HepG2 (cell line): ENCODE data around the gene DUSP15. TPM values are rescaled to one million over a fixed set of nuclear protein-coding genes. Genes with fewer than 3 reads are reported as not detected.

Source experiments
- ATAC-seq: fragments of 200-7000 bp; cut with Tn5 transposase; 3 replicates; pipeline ENCODE4 v1.9.1; 2020; ENCODE audit warnings: mild to moderate bottlenecking, moderate library complexity
- BruUV-seq: library from RNA; stranded (reverse); fragments of 400-500 nt; replicated peaks from 2 replicates; lab custom pipeline; 2021; lab: Mats Ljungman, UMichigan
- CTCF ChIA-PET: fragments of 300-600 bp; formaldehyde crosslinking; extraction: SDS; loops from one replicate; lab custom pipeline; 2021; ENCODE audit warnings: low total read pairs, inconsistent platforms, low intra/inter-chr PET ratio; lab: Yijun Ruan, JAX
- POLR2A ChIA-PET: fragments of 350-600 bp; sonication (Branson Sonifier 250); formaldehyde crosslinking; loops from one replicate; lab custom pipeline; 2020; ENCODE audit warnings: antibody characterized with exemption, inconsistent platforms; lab: Yijun Ruan, JAX
- DNase-seq: peaks from one replicate; pipeline ENCODE4 v3.0.0-alpha.2; 2015; ENCODE audit warnings: low spot score
- FAIRE-seq: peaks from 3 replicates; lab custom pipeline; 2011; peaks lifted over from hg19 to GRCh38; lab: Jason Lieb, UNC
- H2AFZ ChIP-seq: one replicate; pipeline ENCODE4 v1.6.1; 2011; ENCODE audit warnings: low read length, inconsistent platforms
- H3K27ac ChIP-seq: fragments of 300-600 bp; 3 replicates; pipeline ENCODE4 v1.8.0; 2011; ENCODE audit warnings: mixed run types, mild to moderate bottlenecking, mixed read lengths, low read length, inconsistent platforms; ENCODE audit not compliant: insufficient read depth; ENCODE audit errors: extremely low read length
- H3K27me3 ChIP-seq, 2 experiments: fragments of 200-600 bp in 1 of 2; 2 replicates in 1 of 2; 3 replicates in 1 of 2; pipeline versions ENCODE4 v1.6.0 to v1.8.0; 2011; ENCODE audit warnings: low read length in 2 of 2, mild to moderate bottlenecking in 2 of 2, moderate library complexity in 2 of 2, inconsistent platforms in 1 of 2; ENCODE audit not compliant: insufficient read depth in 2 of 2, control insufficient read depth in 1 of 2
- H3K36me3 ChIP-seq, 2 experiments: fragments of 200-600 bp in 1 of 2; replicated peaks in 1 of 2; 2 replicates in 1 of 2; 3 replicates in 1 of 2; pipeline versions ENCODE4 v1.5.1 to v1.8.0; 2011; ENCODE audit warnings: low read length in 2 of 2, inconsistent platforms in 1 of 2; ENCODE audit not compliant: insufficient read depth in 2 of 2, control insufficient read depth in 1 of 2
- H3K4me1 ChIP-seq: 2 replicates; pipeline ENCODE4 v1.5.1; 2012; ENCODE audit warnings: low read length, inconsistent platforms; ENCODE audit not compliant: insufficient read depth
- H3K4me2 ChIP-seq: 2 replicates; pipeline ENCODE4 v1.6.0; 2011; ENCODE audit warnings: low read depth, low read length, inconsistent platforms
- H3K4me3 ChIP-seq, 3 experiments: fragments of 200-600 bp in 1 of 3; sonication (generic), shearing (Covaris generic) in 1 of 3; replicated peaks in 1 of 3; 2 replicates each; pipeline ENCODE4 v1.5.1; 2011 to 2016; ENCODE audit warnings: low read length in 3 of 3, inconsistent platforms in 2 of 3, low read depth in 2 of 3, mild to moderate bottlenecking in 2 of 3, control low read depth in 1 of 3, mixed read lengths in 1 of 3; ENCODE audit not compliant: insufficient read depth in 1 of 3
- H3K79me2 ChIP-seq: one replicate; pipeline ENCODE4 v1.6.1; 2011; ENCODE audit warnings: low read length, inconsistent platforms; ENCODE audit not compliant: insufficient read depth
- H3K9ac ChIP-seq: 2 replicates; pipeline ENCODE4 v1.6.0; 2011; ENCODE audit warnings: mild to moderate bottlenecking, low read depth, low read length, inconsistent platforms; ENCODE audit not compliant: insufficient read depth
- H3K9me3 ChIP-seq: 2 replicates; pipeline ENCODE4 v1.5.1; 2012; ENCODE audit warnings: mild to moderate bottlenecking, low read length
- H4K20me1 ChIP-seq: 2 replicates; pipeline ENCODE4 v1.6.0; 2011; ENCODE audit warnings: inconsistent platforms, mild to moderate bottlenecking, low read length, moderate library complexity; ENCODE audit not compliant: insufficient read depth
- AGO1 ChIP-seq: fragments of 200-400 bp; formaldehyde crosslinking; IDR thresholded peaks from 2 replicates; pipeline ENCODE4 v1.6.1; 2017; ENCODE audit warnings: mild to moderate bottlenecking, low read depth, low read length, moderate library complexity; ENCODE audit not compliant: poor library complexity, severe bottlenecking
- CAMTA2 ChIP-seq: sonication (generic); formaldehyde crosslinking; IDR thresholded peaks from 2 replicates; pipeline ENCODE4 v1.4.0; 2020; ENCODE audit warnings: mild to moderate bottlenecking, missing genetic modification reagents, borderline replicate concordance
- IKZF5 ChIP-seq: IDR thresholded peaks from 2 replicates; pipeline ENCODE4 v1.6.1; 2018; ENCODE audit warnings: missing genetic modification reagents, mild to moderate bottlenecking, missing compliant biosample characterization
- REL ChIP-seq: sonication (generic); formaldehyde crosslinking; conservative IDR thresholded peaks from 2 replicates; pipeline ENCODE4 v1.8.0; 2022; ENCODE audit warnings: mild to moderate bottlenecking, missing genetic modification reagents, moderate library complexity
- RFX5 ChIP-seq: IDR thresholded peaks from 2 replicates; pipeline ENCODE4 v1.6.1; 2011; ENCODE audit warnings: low read depth, low read length, improper control_type of control experiment
- SAFB2 ChIP-seq: sonication (generic); formaldehyde crosslinking; IDR thresholded peaks from 2 replicates; pipeline ENCODE4 v1.5.1; 2020; ENCODE audit warnings: missing genetic modification reagents, low read depth, mild to moderate bottlenecking, borderline replicate concordance
- SNRNP70 ChIP-seq: fragments of 200-400 bp; formaldehyde crosslinking; IDR thresholded peaks from 2 replicates; pipeline ENCODE4 v1.6.1; 2017; ENCODE audit warnings: mild to moderate bottlenecking, low read depth, low read length, moderate library complexity
- WIZ ChIP-seq: sonication (generic); formaldehyde crosslinking; IDR thresholded peaks from 2 replicates; pipeline ENCODE4 v1.5.1; 2020; ENCODE audit warnings: mild to moderate bottlenecking, missing genetic modification reagents
- YEATS2 ChIP-seq: sonication (generic); formaldehyde crosslinking; IDR thresholded peaks from 2 replicates; pipeline ENCODE4 v1.4.0; 2020; ENCODE audit warnings: missing genetic modification reagents, borderline replicate concordance
- ZBTB38 ChIP-seq: sonication (generic); formaldehyde crosslinking; IDR thresholded peaks from 2 replicates; pipeline ENCODE4 v1.5.1; 2020; ENCODE audit warnings: mild to moderate bottlenecking, missing genetic modification reagents
- ZFP37 ChIP-seq: sonication (generic); formaldehyde crosslinking; IDR thresholded peaks from 2 replicates; pipeline ENCODE4 v1.4.0; 2020; ENCODE audit warnings: missing genetic modification reagents, borderline replicate concordance
- ZNF296 ChIP-seq: sonication (generic); formaldehyde crosslinking; conservative IDR thresholded peaks from 2 replicates; pipeline ENCODE4 v1.5.0; 2020; ENCODE audit warnings: mild to moderate bottlenecking, missing genetic modification reagents
- ZNF34 ChIP-seq: sonication (generic); formaldehyde crosslinking; IDR thresholded peaks from 2 replicates; pipeline ENCODE4 v1.4.0; 2020; ENCODE audit warnings: mild to moderate bottlenecking, missing genetic modification reagents, borderline replicate concordance
- ZNF383 ChIP-seq: sonication (generic); formaldehyde crosslinking; IDR thresholded peaks from 2 replicates; pipeline ENCODE4 v1.4.0; 2020; ENCODE audit warnings: missing genetic modification reagents, mild to moderate bottlenecking, borderline replicate concordance
- ZNF720 ChIP-seq: sonication (generic); formaldehyde crosslinking; IDR thresholded peaks from 2 replicates; pipeline ENCODE4 v1.4.0; 2020; ENCODE audit warnings: missing genetic modification reagents
- ZNF841 ChIP-seq: sonication (generic); formaldehyde crosslinking; IDR thresholded peaks from 2 replicates; pipeline ENCODE4 v1.8.1; 2023; ENCODE audit warnings: missing genetic modification reagents, borderline replicate concordance
- ZZZ3 ChIP-seq: sonication (generic); formaldehyde crosslinking; IDR thresholded peaks from 2 replicates; pipeline ENCODE4 v1.4.0; 2020; ENCODE audit warnings: missing genetic modification reagents, mild to moderate bottlenecking, borderline replicate concordance
- WGBS: methylation state at CpG from one replicate; pipeline ENCODE4 v1.1.6; 2017; ENCODE audit warnings: low lambda C conversion rate; 5-methylcytosine and 5-hydroxymethylcytosine counted together
- in situ Hi-C: cut with HindIII; loops from 2 replicates; pipeline ENCODE4 v1.10.0; 2017; ENCODE audit warnings: low pct_unique_long_range_greater_than_20kb; ENCODE audit not compliant: extremely low pct_ligation_motif_present
- intact Hi-C: fragments of 100-400 bp; cut with micrococcal nuclease; formaldehyde crosslinking; loops from one replicate; pipeline ENCODE4 v1.10.0; 2022; ENCODE audit not compliant: unreplicated experiment
- polyA plus RNA-seq, 8 experiments: library from polyadenylated mRNA; depleted of rRNA in 3 of 8; stranded (reverse) in 7 of 8; unstranded in 1 of 8; fragments of >200 nt; fragmentation: Illumina TruSeq in 4 of 8; extraction: Trizol in 4 of 8; gene quantifications; 2 replicates each; pipeline versions ENCODE4 v1.2.1 to v1.2.3, GENCODE V29; 2011 to 2016; ENCODE audit warnings: low read depth in 4 of 8, missing spikeins in 1 of 8, mixed read lengths in 1 of 8; ENCODE audit not compliant: insufficient read depth in 1 of 8
- total RNA-seq, 5 experiments: library from RNA; depleted of rRNA; stranded (reverse); fragments of >200 nt; fragmentation: Illumina TruSeq; extraction: Trizol; gene quantifications; 2 replicates each; pipeline ENCODE4 v1.2.3, GENCODE V29; 2016; ENCODE audit warnings: low read depth in 1 of 5
- TF ChIP-seq, protein P1 (sequence below): IDR thresholded peaks from 2 replicates; pipeline ENCODE4 v1.6.1; 2016; ENCODE audit warnings: low read depth, borderline replicate concordance
- TF ChIP-seq, protein P2 (sequence below), 2 experiments: sonication (generic) in 1 of 2; formaldehyde crosslinking in 1 of 2; IDR thresholded peaks; 2 replicates each; pipeline versions ENCODE4 v1.4.0 to v1.6.1; 2018 to 2020; ENCODE audit warnings: missing genetic modification reagents in 2 of 2, borderline replicate concordance in 1 of 2, low read depth in 1 of 2, mild to moderate bottlenecking in 1 of 2, missing biosample characterization in 1 of 2

Gene DUSP15
- total and polyA plus RNA-seq, 2 of the 13 experiments (the other 11 are each of a cell fraction or from before 2014, with no cell fraction given), result 0.17 to 0.93 TPM

DNA sequence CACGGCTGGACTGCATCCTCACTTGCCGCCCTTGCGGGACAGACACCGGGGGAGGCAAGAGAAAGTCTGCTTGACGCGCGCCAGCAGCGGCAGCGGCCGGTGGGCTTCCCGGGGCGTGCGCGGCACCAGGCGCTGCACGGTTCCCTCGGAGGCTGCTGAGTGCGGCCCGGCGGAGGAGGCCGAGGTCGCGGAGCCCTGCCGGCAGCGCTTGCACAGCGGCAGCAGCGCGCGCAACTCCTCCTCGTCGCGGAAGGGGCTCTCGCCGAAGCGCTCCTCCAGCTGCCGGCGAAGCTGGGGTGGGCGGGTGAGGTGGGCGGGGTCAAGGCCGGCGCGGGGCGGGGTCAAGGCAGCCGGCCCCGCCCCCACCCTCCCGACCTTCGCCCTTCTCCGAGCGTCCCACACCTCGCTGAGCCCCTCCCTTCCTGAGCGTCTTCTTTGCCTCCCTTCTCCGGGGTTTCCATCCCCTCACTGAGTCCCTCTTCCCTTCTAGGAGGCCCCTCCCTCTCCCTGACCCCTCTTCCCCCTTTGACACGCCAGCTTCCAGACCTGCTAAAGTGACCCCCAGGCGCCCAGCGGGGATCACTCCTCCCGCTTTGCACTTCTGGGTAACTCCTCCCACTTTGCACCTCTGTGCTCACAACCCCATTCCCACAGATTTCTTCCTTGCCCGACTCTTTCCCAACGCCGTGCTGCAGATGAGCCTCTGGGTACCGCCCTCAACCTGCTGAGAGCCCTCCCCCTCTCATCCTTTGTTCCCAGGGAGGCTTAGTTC lies 8.8 kb downstream of the DUSP15 start (continued):
- TF ChIP-seq, protein P1, sequence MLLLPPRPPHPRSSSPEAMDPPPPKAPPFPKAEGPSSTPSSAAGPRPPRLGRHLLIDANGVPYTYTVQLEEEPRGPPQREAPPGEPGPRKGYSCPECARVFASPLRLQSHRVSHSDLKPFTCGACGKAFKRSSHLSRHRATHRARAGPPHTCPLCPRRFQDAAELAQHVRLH (CRISPR knock-in tag), result no peak
- TF ChIP-seq REL (CRISPR knock-in tag) (no peak), RFX5 (no peak), SNRNP70 (no peak), ZNF841 (CRISPR knock-in tag) (no peak)

- 0% methylated on average over 18 of the region's 20 CpGs for WGBS
- no peaks in the 10 kb centered on the region for H3K36me3 ChIP-seq
- peaks cover 15% of the 10 kb centered on the region for H3K4me1 ChIP-seq
- H3K9ac ChIP-seq, result peak overlapping the region; percentile 53
- H4K20me1 ChIP-seq, result no peaks in the 10 kb centered on the region
- H2AFZ ChIP-seq, result no peak overlapping the region
- peak overlapping the region; percentile 54 to 82 (median 74) for H3K4me3 ChIP-seq
- ChIA-PET CTCF (interaction anchor here (1.6 kb wide), 1 partner anchor 9 kb away, joined by 3 read pairs; no protein-coding TSS in a partner anchor), POLR2A (interaction anchor here (1.1 to 1.3 kb wide), 4 partner anchors 25 to 91 kb away, joined by 3 to 7 read pairs (median 4); partner anchors contain the start of gene PDRG1)
- H3K79me2 ChIP-seq, result no peaks in the 10 kb centered on the region
- no peaks in the 10 kb centered on the region for H3K9me3 ChIP-seq
- in situ Hi-C loops (no loop called here), intact Hi-C loops (no loop called here)
- peak; percentile 64 for ATAC-seq
- no TSS peak for BruUV-seq
- DNase-seq, result no peak
- H3K27ac ChIP-seq, result no peak overlapping the region
- peaks cover 9 to 52% of the 10 kb centered on the region in 2 experiments; a peak in 4 of 5 replicates for H3K27me3 ChIP-seq
- peak overlapping the region; percentile 96 for H3K4me2 ChIP-seq
- FAIRE-seq, result no peak
- TF ChIP-seq IKZF5 (CRISPR knock-in tag), result 0 out of 2 replicates have a peak, but pooled peaks have one; percentile 53
- TF ChIP-seq ZNF720 (CRISPR knock-in tag), result no peak
- TF ChIP-seq ZBTB38 (CRISPR knock-in tag), result 0 out of 2 replicates have a peak, but pooled peaks have one; percentile 8
- TF ChIP-seq ZFP37, result no peak
- peak; percentile 22; the same call in 1 of the 2 replicates for TF ChIP-seq WIZ
- TF ChIP-seq ZZZ3 (CRISPR knock-in tag), result 0 out of 2 replicates have a peak, but pooled peaks have one; percentile 31
- TF ChIP-seq ZNF296 (CRISPR knock-in tag), result no peak
- TF ChIP-seq ZNF34, result 0 out of 2 replicates have a peak, but pooled peaks have one; percentile 86
- TF ChIP-seq, protein P2, sequence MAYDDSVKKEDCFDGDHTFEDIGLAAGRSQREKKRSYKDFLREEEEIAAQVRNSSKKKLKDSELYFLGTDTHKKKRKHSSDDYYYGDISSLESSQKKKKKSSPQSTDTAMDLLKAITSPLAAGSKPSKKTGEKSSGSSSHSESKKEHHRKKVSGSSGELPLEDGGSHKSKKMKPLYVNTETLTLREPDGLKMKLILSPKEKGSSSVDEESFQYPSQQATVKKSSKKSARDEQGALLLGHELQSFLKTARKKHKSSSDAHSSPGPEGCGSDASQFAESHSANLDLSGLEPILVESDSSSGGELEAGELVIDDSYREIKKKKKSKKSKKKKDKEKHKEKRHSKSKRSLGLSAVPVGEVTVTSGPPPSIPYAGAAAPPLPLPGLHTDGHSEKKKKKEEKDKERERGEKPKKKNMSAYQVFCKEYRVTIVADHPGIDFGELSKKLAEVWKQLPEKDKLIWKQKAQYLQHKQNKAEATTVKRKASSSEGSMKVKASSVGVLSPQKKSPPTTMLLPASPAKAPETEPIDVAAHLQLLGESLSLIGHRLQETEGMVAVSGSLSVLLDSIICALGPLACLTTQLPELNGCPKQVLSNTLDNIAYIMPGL (CRISPR knock-in tag; IDR thresholded peaks at IDR 0.05; ENCODE audit: borderline replicate concordance in 1 of 2, low read depth in 1 of 2), result 0 out of 4 replicates have a peak, but pooled peaks of 1 of the 2 experiments have one; percentile 58
- TF ChIP-seq YEATS2 (CRISPR knock-in tag), result no peak
- TF ChIP-seq SAFB2 (CRISPR knock-in tag), result peak; percentile 78; the same call in 1 of the 2 replicates
- 0 out of 2 replicates have a peak, but pooled peaks have one; percentile 45 for TF ChIP-seq ZNF383 (CRISPR knock-in tag)
- TF ChIP-seq CAMTA2 (CRISPR knock-in tag), result 0 out of 2 replicates have a peak, but pooled peaks have one; percentile 52
- TF ChIP-seq AGO1, result peak; percentile 43
Observed at GRCh38 chr20:31861135-31861384, 9.3 kb downstream of the DUSP15 start.
